ENCODE measurements around the gene RASGRP3.

RASGRP3 gene

DNA sequence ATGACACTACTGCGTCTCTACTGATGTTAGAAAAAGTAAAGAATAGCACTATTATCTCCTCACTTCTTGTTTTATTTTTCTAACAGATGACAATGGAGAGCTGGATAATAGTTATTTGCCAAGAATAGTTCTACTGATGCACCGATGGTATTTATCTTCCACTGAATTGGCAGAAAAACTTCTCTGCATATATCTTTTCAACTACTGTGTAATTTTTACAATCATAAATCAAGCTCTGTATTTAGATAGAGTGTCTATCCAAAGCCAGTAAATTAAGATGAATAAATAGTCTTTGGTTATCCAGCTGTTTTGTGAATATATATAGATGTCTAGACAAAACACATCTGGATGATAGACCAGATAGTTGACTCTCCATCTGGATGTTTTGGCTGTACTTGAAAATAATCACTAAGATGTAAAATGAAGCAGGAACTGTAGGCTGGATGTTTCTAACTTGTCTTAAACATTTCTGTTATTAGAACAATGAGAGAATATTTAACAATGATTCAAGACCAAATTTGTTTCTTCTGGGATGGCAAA is 40.1 kb downstream of the RASGRP3 start:
- Mint-ChIP-seq H3K4me3 (no peak overlapping the region), H3K27me3 (no peaks in the 10 kb centered on the region), H3K36me3 (ENCODE audit: low read depth) (peaks cover 21% of the 10 kb centered on the region), H3K4me1 (ENCODE audit: low read depth) (no peaks in the 10 kb centered on the region), H3K9me3 (no peaks in the 10 kb centered on the region), H3K27ac (no peak overlapping the region)

DNA sequence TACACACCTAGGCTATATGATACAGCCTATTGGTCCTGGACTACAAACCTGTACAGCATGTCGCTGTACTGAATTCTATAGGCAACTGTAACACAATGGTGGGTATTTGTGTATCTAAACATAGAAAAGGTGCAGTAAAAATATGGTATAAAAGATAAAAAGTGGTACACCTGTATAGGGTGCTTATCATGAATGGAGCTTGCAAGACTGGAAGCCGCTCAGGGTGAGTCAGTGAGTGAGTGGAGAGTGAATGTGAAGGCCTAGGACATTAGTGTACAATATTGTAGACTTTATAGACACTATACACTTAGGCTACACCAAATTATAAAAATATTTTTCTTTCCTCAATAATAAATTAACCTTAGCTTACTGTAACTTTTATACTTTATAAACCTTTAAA is 41.8 kb downstream of the RASGRP3 start:
- H3K27ac Mint-ChIP-seq = no peak overlapping the region

DNA sequence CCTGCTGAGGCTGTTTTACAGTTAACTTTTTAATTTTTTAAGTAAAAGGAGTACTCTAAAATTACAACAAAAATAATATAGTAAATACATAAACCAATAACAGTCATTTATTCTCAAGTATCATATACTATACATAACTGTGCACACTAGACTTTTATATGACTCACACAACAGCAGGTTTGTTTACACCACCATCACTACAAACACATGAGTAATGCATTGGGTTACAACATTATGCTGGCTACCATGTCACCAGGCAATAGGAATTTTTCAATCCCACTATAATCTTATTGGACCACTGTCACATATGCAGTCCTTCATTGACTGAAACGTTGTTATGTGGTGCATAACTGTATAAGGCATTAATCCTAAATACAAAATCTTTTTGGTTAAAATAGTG is 42.5 kb downstream of the RASGRP3 start:
- H3K27me3 Mint-ChIP-seq = no peaks in the 10 kb centered on the region
- H3K9me3 Mint-ChIP-seq = no peaks in the 10 kb centered on the region
- peaks cover 25% of the 10 kb centered on the region for H3K36me3 Mint-ChIP-seq (ENCODE audit: low read depth)
- no peak overlapping the region for H3K27ac Mint-ChIP-seq
- H3K4me3 Mint-ChIP-seq = no peak overlapping the region
- no peaks in the 10 kb centered on the region for H3K4me1 Mint-ChIP-seq (ENCODE audit: low read depth)

More for the DNA sequence above, 41.8 kb downstream of the RASGRP3 start:
- no peaks in the 10 kb centered on the region for H3K4me1 Mint-ChIP-seq (ENCODE audit: low read depth)
- peaks cover 25% of the 10 kb centered on the region for H3K36me3 Mint-ChIP-seq (ENCODE audit: low read depth)
- H3K4me3 Mint-ChIP-seq = no peak overlapping the region
- no peaks in the 10 kb centered on the region for H3K27me3 Mint-ChIP-seq
- no peaks in the 10 kb centered on the region for H3K9me3 Mint-ChIP-seq

- Mint-ChIP-seq H3K27ac (no peak overlapping the region), H3K4me3 (no peak overlapping the region), H3K9me3 (no peaks in the 10 kb centered on the region), H3K4me1 (ENCODE audit: low read depth) (peaks cover 12% of the 10 kb centered on the region), H3K36me3 (ENCODE audit: low read depth) (peaks cover 13% of the 10 kb centered on the region), H3K27me3 (no peaks in the 10 kb centered on the region)
Observed at GRCh38 chr2:33521791-33522281, 45.4 kb downstream of the RASGRP3 start.

DNA sequence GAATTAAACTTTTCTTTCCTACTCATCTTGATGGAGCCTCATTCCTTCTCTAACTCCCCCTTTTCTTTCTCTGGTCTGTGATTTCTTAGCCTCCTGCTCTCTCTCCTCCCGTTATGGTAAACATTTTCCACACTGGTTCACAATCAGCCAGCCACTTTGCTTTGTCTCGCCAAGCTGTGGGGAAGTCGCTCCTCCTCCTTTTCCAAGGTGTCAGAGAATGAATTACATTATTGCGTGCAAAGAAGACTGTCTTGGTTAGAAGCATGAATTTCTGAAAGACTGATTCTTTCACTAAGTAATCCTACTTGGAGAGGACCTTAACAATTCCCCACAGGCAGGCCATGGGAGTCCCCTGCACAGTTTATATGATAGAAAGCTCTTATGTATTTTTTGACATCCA is 46.1 kb downstream of the RASGRP3 start:
- Mint-ChIP-seq H3K4me3 (no peak overlapping the region), H3K4me1 (ENCODE audit: low read depth) (peaks cover 19% of the 10 kb centered on the region), H3K36me3 (ENCODE audit: low read depth) (peaks cover 16% of the 10 kb centered on the region), H3K9me3 (no peaks in the 10 kb centered on the region), H3K27me3 (no peaks in the 10 kb centered on the region), H3K27ac (no peak overlapping the region)

DNA sequence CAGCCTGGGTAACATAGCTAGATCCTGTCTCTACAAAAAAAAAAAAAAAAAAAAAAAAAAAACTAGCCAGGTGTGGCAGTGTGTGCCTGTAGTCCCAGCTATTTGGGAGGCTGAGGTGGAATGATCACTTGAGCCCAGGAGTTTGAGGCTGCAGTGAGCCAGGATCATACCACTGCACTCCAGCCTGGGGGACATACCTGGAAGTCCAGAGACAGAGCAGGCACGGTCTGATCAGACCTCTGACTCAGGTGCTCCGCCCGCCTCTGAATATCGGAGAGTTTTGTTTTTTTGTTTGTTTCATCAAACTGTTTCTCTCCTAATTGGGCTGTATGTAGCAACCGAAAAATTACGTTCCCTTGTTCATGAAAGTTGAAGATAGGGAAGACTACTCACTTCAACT is 49.2 kb downstream of the RASGRP3 start:
- H3K27ac Mint-ChIP-seq = peak overlapping the region; percentile 55
- H3K36me3 Mint-ChIP-seq (ENCODE audit: low read depth) = peaks cover 16% of the 10 kb centered on the region
- no peaks in the 10 kb centered on the region for H3K9me3 Mint-ChIP-seq
- H3K27me3 Mint-ChIP-seq = no peaks in the 10 kb centered on the region
- H3K4me1 Mint-ChIP-seq (ENCODE audit: low read depth) = peaks cover 33% of the 10 kb centered on the region
- H3K4me3 Mint-ChIP-seq = no peak overlapping the region

DNA sequence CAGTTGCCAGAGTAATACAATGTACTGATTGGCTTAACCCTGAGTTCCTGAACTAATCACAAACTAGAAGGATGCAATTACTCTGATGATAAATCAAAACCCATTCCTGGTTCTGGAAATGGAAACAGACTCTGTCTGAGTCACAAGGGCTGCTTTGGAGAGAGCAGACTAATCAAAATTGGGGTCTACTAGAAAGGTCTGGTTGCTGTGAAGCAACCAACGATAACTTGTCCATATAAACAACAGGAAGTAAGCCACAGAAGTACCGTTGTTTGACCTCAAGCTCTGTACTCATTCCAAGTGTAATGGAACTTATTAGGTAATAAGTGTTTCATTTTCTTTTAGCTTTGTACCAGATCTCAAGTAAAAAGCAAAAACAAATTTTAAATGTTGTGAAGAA is 49.7 kb downstream of the RASGRP3 start:
- Mint-ChIP-seq H3K27ac (peak overlapping the region; percentile 55), H3K9me3 (no peaks in the 10 kb centered on the region), H3K36me3 (ENCODE audit: low read depth) (peaks cover 19% of the 10 kb centered on the region), H3K4me1 (ENCODE audit: low read depth) (peaks cover 38% of the 10 kb centered on the region), H3K27me3 (no peaks in the 10 kb centered on the region), H3K4me3 (no peak overlapping the region)

DNA sequence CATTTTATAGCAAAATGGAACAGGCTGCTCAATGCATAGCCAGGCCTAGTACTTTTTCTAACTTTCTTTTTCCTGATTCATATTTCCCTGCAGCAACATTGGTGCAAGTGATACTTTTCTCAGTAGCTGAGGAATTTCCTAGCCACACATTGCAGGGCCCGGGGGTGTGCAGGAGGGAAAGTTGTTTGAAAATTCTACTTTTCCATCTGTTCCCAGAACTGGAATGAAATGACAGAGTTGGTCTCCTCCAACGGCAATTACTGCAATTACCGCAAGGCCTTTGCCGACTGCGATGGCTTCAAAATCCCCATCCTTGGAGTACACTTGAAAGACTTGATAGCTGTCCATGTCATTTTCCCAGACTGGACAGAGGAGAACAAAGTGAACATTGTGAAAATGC is 50.5 kb downstream of the RASGRP3 start:
- no peaks in the 10 kb centered on the region for H3K27me3 Mint-ChIP-seq
- H3K36me3 Mint-ChIP-seq (ENCODE audit: low read depth) = peaks cover 23% of the 10 kb centered on the region
- H3K27ac Mint-ChIP-seq = no peak overlapping the region
- H3K9me3 Mint-ChIP-seq = no peaks in the 10 kb centered on the region
- H3K4me3 Mint-ChIP-seq = no peak overlapping the region
- peaks cover 44% of the 10 kb centered on the region for H3K4me1 Mint-ChIP-seq (ENCODE audit: low read depth)

DNA sequence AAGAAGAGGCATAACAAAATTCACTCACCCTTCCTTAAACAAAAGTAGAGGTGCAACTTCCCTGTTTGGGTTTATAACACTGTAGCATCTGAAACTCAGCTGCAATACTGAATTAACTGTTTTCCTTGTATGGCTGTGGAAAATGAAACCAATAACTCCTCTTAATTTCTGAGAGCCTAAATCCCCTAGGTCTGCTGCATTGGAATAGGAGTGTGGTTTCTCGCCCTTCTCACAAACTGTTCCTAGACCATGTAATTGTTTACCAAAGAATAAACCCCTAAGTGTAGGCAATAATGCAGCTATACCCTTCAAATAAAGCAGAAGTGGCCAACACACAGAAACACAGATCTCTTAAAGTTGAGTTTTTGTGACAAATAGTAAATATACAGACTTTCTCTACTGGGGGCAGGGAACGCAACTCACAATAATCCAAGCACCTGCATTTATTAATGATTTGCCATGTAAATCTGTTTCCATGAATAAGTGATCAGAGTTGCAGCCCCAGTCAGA is 52.0 kb downstream of the RASGRP3 start:
- Mint-ChIP-seq H3K36me3 (ENCODE audit: low read depth) (peaks cover 19% of the 10 kb centered on the region), H3K27me3 (no peaks in the 10 kb centered on the region), H3K9me3 (no peaks in the 10 kb centered on the region), H3K4me1 (ENCODE audit: low read depth) (peaks cover 48% of the 10 kb centered on the region), H3K4me3 (no peak overlapping the region), H3K27ac (no peak overlapping the region)

GRCh38 chr2:33529771-33530481 is 53.5 kb downstream of the RASGRP3 start:
- H3K4me3 Mint-ChIP-seq = no peak overlapping the region
- H3K9me3 Mint-ChIP-seq = no peaks in the 10 kb centered on the region
- peaks cover 48% of the 10 kb centered on the region for H3K4me1 Mint-ChIP-seq (ENCODE audit: low read depth)
- peak overlapping the region; percentile 83 for H3K27ac Mint-ChIP-seq
- no peaks in the 10 kb centered on the region for H3K27me3 Mint-ChIP-seq
- H3K36me3 Mint-ChIP-seq (ENCODE audit: low read depth) = peaks cover 19% of the 10 kb centered on the region

DNA sequence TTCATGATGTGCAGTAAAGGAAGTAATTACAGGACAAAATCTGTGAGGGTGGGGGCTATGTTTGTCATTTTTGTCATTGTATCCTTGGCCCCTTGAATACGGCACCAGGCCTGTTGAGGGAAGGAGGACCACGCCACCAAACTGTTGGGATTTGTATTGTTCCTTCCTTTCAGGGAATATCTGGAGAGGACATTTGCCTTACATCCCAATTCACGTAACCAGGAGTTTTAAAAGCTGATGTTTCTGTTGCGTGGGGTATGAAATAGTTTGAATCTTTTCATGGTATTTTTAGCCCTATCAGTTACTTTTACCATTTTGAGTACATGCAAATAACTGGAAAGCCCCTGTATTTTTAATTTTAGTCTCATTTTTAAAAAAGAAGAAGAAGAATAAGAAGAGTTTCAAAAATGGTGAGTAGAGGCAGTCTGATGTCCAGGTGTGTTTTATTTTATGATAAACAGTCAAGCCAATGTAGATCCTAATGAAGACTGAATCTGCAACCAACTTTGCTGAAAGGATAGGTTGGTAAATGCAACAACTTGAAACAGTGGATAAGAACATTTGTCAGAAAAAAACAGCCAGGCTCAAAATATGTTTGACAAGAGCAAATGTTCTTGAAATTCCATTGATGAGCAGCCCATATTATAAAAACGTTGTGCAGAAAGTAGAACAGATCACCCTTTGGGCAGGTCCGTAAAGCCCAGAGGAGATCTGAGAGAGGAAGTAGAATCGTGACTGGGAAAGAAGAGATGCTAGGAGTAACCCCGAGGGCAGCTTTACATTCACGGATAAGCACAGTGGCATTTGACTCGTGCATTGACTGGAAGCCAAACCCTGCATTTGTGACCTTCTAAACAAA is 54.5 kb downstream of the RASGRP3 start:
- Mint-ChIP-seq H3K36me3 (ENCODE audit: low read depth) (peaks cover 19% of the 10 kb centered on the region), H3K27me3 (no peaks in the 10 kb centered on the region), H3K4me3 (peak overlapping the region; percentile 24), H3K9me3 (no peaks in the 10 kb centered on the region), H3K27ac (peak overlapping the region; percentile 83), H3K4me1 (ENCODE audit: low read depth) (peaks cover 45% of the 10 kb centered on the region)

DNA sequence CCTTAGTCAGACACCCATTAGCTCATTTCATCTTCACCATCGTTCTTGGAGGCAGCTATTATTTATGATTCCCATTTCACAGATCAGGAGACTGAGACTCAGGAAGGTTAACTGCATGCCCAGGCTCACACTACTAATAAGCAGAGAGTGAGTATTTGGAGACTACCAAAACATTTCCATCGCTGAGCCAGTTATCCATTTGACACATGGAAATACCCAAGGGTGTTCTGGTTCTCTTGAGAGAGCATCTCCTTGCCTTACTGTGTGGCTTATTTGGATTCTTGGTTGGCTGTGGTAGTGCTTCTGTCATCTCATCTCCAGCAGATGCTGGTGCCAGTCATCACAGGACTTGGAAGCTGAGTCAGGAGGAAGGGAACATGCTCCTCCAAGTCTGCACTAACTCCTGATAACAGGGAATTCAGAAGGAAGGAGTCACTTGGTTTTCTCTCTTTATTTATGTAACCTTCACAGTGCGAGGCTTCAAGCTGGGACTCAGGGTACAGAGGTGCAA is 55.2 kb downstream of the RASGRP3 start:
- peaks cover 38% of the 10 kb centered on the region for H3K4me1 Mint-ChIP-seq (ENCODE audit: low read depth)
- H3K27ac Mint-ChIP-seq = peak overlapping the region; percentile 71

DNA sequence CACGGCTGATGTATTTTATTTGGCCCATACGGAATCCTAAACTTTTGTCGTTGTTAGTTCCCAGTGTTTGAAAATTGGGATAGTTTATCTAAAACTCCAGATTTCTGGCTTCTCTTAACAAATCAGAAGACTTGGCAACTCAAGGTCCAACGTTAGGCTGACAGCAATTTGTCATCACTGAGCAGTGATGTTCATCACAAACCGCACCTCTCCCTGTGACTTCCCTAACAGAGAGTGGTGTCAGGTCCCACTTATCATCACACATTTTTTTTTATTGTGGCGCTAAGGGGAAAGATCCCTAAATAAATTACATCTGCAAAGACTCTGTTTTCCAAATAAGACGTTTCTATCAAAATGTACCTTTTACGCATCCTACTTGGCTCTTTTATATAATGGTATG is 55.7 kb downstream of the RASGRP3 start:
- Mint-ChIP-seq H3K9me3 (no peaks in the 10 kb centered on the region), H3K36me3 (ENCODE audit: low read depth) (peaks cover 17% of the 10 kb centered on the region), H3K4me1 (ENCODE audit: low read depth) (peaks cover 33% of the 10 kb centered on the region), H3K4me3 (no peak overlapping the region), H3K27me3 (no peaks in the 10 kb centered on the region), H3K27ac (peak overlapping the region; percentile 43)

More for the DNA sequence above, 55.2 kb downstream of the RASGRP3 start:
- Mint-ChIP-seq H3K4me3 (no peak overlapping the region), H3K27me3 (no peaks in the 10 kb centered on the region), H3K9me3 (no peaks in the 10 kb centered on the region), H3K36me3 (ENCODE audit: low read depth) (peaks cover 19% of the 10 kb centered on the region)

DNA sequence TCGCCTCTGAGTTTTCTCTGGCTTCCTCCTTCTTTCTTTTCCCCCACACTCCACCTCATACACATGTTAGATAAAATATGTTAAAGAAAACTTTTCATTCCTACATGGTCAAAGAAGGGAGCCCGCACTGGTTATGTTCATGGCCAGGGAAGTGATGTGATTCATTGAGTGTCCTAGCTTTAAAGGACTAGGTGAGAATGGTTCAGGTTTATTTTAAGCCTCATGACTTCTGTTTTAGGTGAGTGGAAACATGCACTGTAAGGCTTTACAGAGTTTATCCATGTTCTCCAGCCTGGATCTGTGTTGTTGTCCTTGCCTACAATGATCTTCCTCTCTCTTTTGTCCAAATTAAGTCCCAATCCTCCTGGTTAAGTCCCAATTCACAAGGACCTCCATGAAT is 56.5 kb downstream of the RASGRP3 start:
- Mint-ChIP-seq H3K27me3 (no peaks in the 10 kb centered on the region), H3K4me1 (ENCODE audit: low read depth) (peaks cover 27% of the 10 kb centered on the region), H3K36me3 (ENCODE audit: low read depth) (peaks cover 14% of the 10 kb centered on the region), H3K4me3 (no peak overlapping the region), H3K27ac (no peak overlapping the region), H3K9me3 (no peaks in the 10 kb centered on the region)

DNA sequence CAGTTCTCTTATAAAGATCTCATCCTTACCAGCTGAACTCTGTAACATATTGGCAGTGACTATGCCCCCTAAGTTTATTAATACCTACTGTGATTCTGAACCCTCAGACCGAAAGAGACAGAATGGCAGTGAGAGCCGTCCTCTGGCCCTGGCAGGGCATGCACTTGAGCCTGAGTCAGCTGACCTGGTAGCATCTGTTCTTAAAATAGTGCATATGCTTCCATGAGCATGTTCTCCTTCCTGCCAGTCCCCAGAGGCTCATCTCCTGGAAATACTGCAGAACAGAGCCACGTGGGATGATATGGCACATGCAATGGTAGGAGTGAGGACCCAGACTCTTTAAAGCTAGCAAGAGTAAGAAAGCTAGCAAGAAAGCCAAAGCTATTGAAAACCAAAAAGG is 59.0 kb downstream of the RASGRP3 start:
- H3K4me1 Mint-ChIP-seq (ENCODE audit: low read depth) = peaks cover 17% of the 10 kb centered on the region
- no peak overlapping the region for H3K27ac Mint-ChIP-seq
- H3K9me3 Mint-ChIP-seq = no peaks in the 10 kb centered on the region
- H3K36me3 Mint-ChIP-seq (ENCODE audit: low read depth) = peaks cover 14% of the 10 kb centered on the region
- no peaks in the 10 kb centered on the region for H3K27me3 Mint-ChIP-seq
- no peak overlapping the region for H3K4me3 Mint-ChIP-seq

Measured in stimulated activated naive CD8-positive, alpha-beta T cell treated with anti-CD3 and anti-CD28 coated beads, Interleukin-15, Interleukin-2, amounts not matched to agents 100 ng/mL and 50 ng/mL, for 24 hours (primary cell).